SK-N-MC (cell line): ENCODE data around the gene ADAM33.

ENCODE experiments used
- EZH2 ChIP-seq: fragments of 200-600 bp; sonication (generic); IDR thresholded peaks from one replicate; pipeline ENCODE4 v1.6.1; 2017; ENCODE audit warnings: antibody characterized with exemption
- POLR2AphosphoS5 ChIP-seq: IDR thresholded peaks from 2 replicates; pipeline ENCODE4 v1.6.1; 2012; ENCODE audit warnings: mild to moderate bottlenecking, low read depth, low read length, borderline replicate concordance

DNA sequence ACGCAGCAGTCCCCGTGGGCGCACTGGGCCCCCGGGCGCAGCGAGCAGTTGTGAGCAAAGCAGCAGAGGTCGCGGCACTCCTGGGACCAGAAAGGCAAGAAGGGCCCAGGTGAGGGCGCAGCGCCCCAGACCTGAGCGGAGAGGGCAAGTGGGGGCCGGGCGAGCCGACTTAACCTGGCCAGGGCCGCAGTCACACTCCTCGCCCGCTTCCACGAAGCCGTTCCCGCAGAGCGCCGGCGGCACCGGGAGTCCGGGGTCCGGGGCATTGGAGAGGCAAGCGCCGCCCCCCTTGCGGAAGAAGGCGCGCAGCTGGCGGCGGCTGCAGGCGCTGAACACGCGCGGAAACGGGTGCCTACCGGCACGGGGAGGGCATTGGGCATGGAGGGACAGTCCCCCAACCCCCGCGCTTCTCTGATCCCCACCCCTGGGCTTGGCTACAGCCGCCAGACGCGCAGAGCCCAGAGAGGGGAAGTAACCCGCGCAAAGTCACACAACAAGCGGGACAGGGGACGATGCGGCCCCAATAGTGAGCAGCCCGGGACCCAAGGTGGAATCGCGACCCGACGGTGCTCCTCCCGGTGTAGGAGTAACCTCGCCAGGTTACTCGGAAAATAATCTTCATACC is 9.2 kb downstream of the ADAM33 start:
- no peak for TF ChIP-seq EZH2
- TF ChIP-seq POLR2AphosphoS5: no peak
